ENCODE data around the gene CHST8. TPM values are rescaled to one million over a fixed set of nuclear protein-coding genes. Genes with fewer than 3 reads are reported as not detected.

The CHST8 gene
- total and polyA plus RNA-seq, 4 donors = 0.05 to 0.07 TPM; not detected in 2

- Histone ChIP-seq H3K9ac (ENCODE audit: low read depth in 1 of 2, low read length in 2 of 2) (no peak overlapping the region), H3K4me1 (ENCODE audit: control insufficient read depth in 4 of 4, insufficient read depth in 4 of 4, low read length in 3 of 4) (no peaks in the 10 kb centered on the region), H3K9me3 (ENCODE audit: control insufficient read depth in 4 of 4, low read length in 3 of 4) (peaks cover 0 to 5% (median 0%) of the 10 kb centered on the region in 4 donors), H3K36me3 (ENCODE audit: control insufficient read depth in 4 of 4, insufficient read depth in 3 of 4, low read depth in 1 of 4, low read length in 3 of 4) (no peaks in the 10 kb centered on the region), H3K4me3 (ENCODE audit: low read depth in 1 of 3, low read length in 3 of 3) (no peak overlapping the region), H3K27me3 (ENCODE audit: control insufficient read depth in 4 of 4, insufficient read depth in 4 of 4, low read length in 3 of 4) (peaks cover 0 to 3% (median under 1%) of the 10 kb centered on the region in 4 donors), H3K27ac (ENCODE audit: low read depth in 1 of 2, low read length in 2 of 2) (no peak overlapping the region)
- TF ChIP-seq RAD21 (IDR thresholded peaks at IDR 0.05) (no peak), GABPA (IDR thresholded peaks at IDR 0.05 in 1 of 2, conservative IDR thresholded peaks at IDR 0.05 in 1 of 2) (no peak), FOXA2 (IDR thresholded peaks at IDR 0.05) (no peak), HNF4G (IDR thresholded peaks at IDR 0.05) (no peak), JUND (IDR thresholded peaks at IDR 0.05) (no peak), RXRA (IDR thresholded peaks at IDR 0.05) (no peak), NR2F2 (IDR thresholded peaks at IDR 0.05) (no peak), REST (IDR thresholded peaks at IDR 0.05) (no peak), TAF1 (conservative IDR thresholded peaks at IDR 0.05) (no peak), ZBTB33 (IDR thresholded peaks at IDR 0.05) (no peak), HNF4A (conservative IDR thresholded peaks at IDR 0.05) (no peak), MAX (IDR thresholded peaks at IDR 0.05) (no peak)
- WGBS = 58% methylated on average over 12 of the region's 12 CpGs
- no peak for DNase-seq (ENCODE audit: low spot score)
Observed at GRCh38 chr19:33726756-33727155, 105.0 kb downstream of the CHST8 start.

DNA sequence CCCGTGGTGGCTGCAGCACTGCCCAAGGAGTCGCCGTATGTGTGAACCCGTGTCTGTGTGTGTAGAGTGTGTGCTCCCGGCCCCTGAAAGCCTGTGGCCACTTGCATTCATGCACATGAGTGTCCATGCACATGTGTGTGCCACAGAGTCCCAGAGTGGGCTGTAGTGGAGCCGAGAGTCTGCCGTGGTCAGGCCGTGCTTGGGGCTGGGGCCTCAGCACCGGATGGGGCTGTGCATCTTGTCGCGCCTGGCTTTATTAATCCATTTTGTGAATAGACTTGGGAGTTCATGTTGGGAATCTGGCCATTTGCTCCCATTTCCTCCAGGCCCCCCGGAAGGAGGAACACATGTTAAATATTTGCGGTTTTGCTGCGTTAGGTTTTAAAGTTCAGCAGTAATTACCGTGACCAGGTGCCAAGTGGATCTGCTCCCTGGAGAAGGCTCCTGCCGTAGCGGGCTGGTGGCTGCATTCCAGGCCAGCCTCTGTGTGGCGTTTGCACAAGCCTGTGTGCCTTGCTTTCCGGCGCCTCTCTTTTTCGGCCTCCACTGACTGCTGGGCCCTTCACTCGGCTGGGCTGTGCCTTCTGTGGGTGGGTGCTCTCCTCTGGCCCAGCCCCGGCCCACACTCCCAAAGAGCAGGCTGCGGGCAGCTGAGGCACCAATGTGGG lies 105.7 kb downstream of the CHST8 start:
- no peak overlapping the region for H3K9ac ChIP-seq (ENCODE audit: low read depth in 1 of 2, low read length in 2 of 2)
- no peak overlapping the region for H3K27ac ChIP-seq (ENCODE audit: low read depth in 1 of 2, low read length in 2 of 2)
- H3K36me3 ChIP-seq (ENCODE audit: control insufficient read depth in 4 of 4, insufficient read depth in 3 of 4, low read depth in 1 of 4, low read length in 3 of 4) = no peaks in the 10 kb centered on the region
- H3K4me3 ChIP-seq (ENCODE audit: low read depth in 1 of 3, low read length in 3 of 3) = no peak overlapping the region
- DNase-seq (ENCODE audit: low spot score) = no peak
- peaks cover 0 to 2% (median 0%) of the 10 kb centered on the region in 4 donors for H3K27me3 ChIP-seq (ENCODE audit: control insufficient read depth in 4 of 4, insufficient read depth in 4 of 4, low read length in 3 of 4)
- 61% methylated on average over 24 of the region's 24 CpGs for WGBS
- TF ChIP-seq GABPA (IDR thresholded peaks at IDR 0.05 in 1 of 2, conservative IDR thresholded peaks at IDR 0.05 in 1 of 2) = no peak
- no peak for TF ChIP-seq RAD21 (IDR thresholded peaks at IDR 0.05)
- TF ChIP-seq, protein P1, sequence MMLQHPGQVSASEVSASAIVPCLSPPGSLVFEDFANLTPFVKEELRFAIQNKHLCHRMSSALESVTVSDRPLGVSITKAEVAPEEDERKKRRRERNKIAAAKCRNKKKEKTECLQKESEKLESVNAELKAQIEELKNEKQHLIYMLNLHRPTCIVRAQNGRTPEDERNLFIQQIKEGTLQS (IDR thresholded peaks at IDR 0.05) = no peak
- no peak for TF ChIP-seq YY1 (IDR thresholded peaks at IDR 0.05)
- TF ChIP-seq FOXA1 (IDR thresholded peaks at IDR 0.05) = no peak
- no peak for TF ChIP-seq JUND (IDR thresholded peaks at IDR 0.05)
- no peak for TF ChIP-seq HNF4G (IDR thresholded peaks at IDR 0.05)
- no peak for TF ChIP-seq CTCF (IDR thresholded peaks at IDR 0.05; ENCODE audit: low read depth, low read length, missing input control)
- no peak for TF ChIP-seq NR2F2 (IDR thresholded peaks at IDR 0.05)
- TF ChIP-seq REST (IDR thresholded peaks at IDR 0.05) = no peak
- no peak for TF ChIP-seq ZBTB33 (IDR thresholded peaks at IDR 0.05)
- TF ChIP-seq MAX (IDR thresholded peaks at IDR 0.05) = no peak
- TF ChIP-seq FOXA2 (IDR thresholded peaks at IDR 0.05) = no peak
- no peaks in the 10 kb centered on the region for H3K4me1 ChIP-seq (ENCODE audit: control insufficient read depth in 4 of 4, insufficient read depth in 4 of 4, low read length in 3 of 4)
- peaks cover 0 to 5% (median 0%) of the 10 kb centered on the region in 4 donors for H3K9me3 ChIP-seq (ENCODE audit: control insufficient read depth in 4 of 4, low read length in 3 of 4)
